Stimulated activated CD4-positive, alpha-beta T cell treated with anti-CD3 and anti-CD28 coated beads, Interleukin-1b, Interleukin-23, amount 100 ng/mL, for 4 hours (primary cell): ENCODE measurements around the gene ZDHHC8.
A peak's percentile ranks its signal among the peaks of the same experiment; 100 is the strongest.

Source experiments
- DNase-seq, 2 donors: peaks; one replicate each; pipeline ENCODE4 v3.0.0-alpha.2; 2020; ENCODE audit warnings: low read depth in 2 of 2

The ZDHHC8 gene

GRCh38 chr22:20131597-20131858 is at the start of gene ZDHHC8:
Gene ZDHHC8 (plus strand): TSS chr22:20131804. CDS start chr22:20131948, 144 bp downstream.
- peak; percentile 27 to 62 for DNase-seq

DNA sequence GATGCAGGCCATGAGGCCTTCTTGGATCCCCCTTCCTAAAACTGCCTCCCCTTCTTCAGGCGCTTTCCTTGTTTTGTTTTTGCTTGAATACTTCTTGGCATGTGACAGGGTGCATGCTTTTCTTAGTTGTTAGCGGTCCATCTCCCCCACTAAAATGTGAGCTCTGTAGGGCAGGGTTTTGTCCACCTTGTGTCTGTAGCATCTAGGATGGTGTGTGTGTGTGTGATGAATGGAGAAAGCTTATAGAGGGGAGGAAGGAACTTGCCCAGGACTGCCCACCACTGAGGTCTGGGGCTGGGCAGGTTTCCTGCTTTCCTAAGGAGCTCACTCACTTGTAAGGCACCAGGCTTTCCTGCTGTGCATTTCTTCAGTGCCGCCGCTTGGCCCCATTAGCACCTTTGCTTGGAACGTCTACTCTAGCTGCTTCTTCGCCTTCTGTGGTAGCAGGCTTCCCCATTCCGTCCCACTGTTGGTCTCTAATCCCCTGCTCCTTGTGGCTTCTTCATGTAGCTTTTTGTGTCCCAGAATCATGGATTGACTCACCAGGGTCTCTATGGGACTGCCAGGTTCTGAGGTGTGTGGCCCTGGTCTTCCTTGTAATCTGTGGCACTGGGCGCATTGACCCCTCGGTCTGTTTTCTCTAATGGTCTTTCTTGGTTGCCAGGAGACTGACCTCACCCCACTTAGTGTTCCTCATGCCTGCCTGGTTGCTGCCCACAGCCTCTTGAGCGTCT is 48.3 kb upstream of the ZDHHC8 start:
- no peak for DNase-seq

DNA sequence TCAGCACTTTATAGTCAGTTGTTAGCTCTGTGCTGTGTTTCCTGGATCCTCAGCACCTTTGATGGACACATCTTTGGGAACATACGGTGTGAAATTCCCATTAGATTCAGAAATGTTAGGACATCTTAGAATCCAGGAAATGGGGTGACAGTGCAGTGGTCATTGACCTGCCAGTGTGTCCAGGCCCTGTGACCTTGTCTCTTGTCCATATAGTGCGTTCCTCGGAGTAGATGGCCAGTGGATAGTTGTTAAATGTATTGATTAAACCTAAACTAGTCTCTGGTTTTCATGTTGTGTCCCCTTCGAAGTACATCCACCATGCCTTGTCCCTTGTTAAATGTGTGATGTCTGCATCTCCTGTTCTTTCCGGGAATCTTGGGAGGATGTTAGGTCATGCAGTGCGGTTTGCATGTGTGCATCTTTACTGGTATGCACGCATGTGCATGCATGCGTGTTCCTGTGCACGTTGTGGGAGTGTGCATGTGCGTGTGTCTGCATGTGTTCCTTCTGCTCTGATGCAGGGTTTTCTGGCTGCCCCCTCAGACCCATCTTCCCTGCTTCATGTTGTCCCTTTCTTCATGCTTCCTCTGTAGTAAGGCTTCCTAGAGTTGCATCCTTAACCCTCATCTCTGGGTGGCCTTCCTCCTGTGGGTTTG is 47.6 kb upstream of the ZDHHC8 start:
- no peak for DNase-seq

- DNase-seq: no peak
Measured at GRCh38 chr22:20084547-20085413, 46.8 kb upstream of the ZDHHC8 start.

- DNase-seq: no peak
Measured at GRCh38 chr22:20085651-20086050, 46.0 kb upstream of the ZDHHC8 start.

- no peak for DNase-seq
Measured at GRCh38 chr22:20086101-20086599, 45.5 kb upstream of the ZDHHC8 start.

GRCh38 chr22:20086763-20087162 is 44.8 kb upstream of the ZDHHC8 start:
- no peak for DNase-seq

DNA sequence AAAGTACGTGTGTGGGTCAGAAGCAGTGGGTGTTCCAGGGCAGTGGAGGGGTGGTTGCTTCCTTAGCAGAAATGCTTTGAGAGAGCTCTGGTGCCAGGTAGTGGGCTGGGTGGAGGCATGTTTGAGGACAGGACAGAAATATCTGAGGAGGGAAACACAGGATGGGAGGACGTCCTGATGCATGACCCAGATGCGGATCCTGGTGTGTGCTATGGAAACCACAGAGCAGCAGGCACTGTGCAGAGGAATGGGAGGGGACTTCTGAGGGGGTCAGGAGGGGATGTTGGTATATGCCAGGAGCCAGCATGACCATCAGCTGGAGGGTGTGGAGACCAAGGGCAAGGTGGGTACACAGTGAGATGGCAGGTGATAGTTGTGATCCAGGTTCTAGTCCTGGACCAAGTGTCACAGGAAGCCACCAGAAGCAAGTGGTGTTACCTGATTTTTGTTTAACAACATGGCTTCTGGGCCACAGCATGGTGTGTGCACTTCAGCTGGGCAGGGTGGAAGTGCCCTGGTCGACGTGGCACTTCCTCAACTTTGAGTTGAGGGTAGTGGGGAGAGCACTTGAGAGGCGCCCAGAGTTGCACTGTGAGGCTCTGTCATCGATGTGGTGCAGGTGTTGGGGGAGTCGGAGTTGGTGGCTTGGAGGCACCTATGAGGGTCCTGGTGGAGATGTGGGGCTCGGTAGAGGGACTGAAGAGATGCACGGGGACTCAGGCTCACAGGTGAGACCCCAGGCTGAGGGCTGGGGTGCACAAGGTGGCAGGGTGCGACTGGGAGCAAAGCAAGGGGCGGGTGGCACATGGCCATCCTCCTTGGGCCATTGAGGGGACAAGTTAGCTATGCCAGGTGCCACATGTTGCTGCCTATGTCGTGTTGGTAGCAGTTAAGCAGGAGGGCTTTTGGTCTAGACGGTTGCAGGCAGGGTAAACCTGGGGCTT is 44.0 kb upstream of the ZDHHC8 start:
- no peak for DNase-seq

GRCh38 chr22:20088263-20088648 is 43.3 kb upstream of the ZDHHC8 start:
- no peak for DNase-seq

DNA sequence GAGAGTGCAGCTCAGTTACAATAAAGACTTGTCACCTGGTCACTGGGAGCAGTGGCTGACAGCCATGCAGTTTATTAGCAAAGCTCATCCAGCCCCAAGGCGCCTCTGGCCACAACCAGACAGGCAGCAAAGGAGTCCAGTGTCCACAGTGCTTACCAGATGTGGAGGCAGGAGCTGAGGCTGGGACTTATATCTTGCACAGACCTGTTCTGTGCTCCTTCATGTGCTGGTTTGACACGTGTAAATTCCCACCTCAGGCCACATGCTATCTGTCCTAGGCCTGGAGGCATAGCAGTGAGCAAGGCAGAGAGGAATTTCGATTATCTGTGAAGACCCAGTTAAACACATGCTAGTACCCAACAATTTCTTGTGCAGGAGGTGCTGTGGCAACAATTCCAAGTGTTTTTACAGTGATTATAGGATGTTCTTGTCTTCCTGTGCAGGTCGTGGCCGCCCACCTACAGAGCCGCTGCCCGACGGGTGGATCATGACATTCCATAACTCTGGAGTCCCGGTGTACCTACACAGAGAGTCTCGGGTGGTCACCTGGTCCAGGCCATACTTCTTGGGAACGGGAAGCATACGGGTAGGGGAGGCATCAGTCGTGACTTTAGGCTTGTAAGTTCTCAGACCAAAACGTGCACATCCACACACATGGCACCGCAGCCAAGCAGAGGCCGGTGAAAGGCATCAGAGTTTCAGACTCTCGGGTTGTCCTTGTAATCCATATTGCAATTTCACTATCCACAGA is 42.2 kb upstream of the ZDHHC8 start:
- DNase-seq: no peak

DNA sequence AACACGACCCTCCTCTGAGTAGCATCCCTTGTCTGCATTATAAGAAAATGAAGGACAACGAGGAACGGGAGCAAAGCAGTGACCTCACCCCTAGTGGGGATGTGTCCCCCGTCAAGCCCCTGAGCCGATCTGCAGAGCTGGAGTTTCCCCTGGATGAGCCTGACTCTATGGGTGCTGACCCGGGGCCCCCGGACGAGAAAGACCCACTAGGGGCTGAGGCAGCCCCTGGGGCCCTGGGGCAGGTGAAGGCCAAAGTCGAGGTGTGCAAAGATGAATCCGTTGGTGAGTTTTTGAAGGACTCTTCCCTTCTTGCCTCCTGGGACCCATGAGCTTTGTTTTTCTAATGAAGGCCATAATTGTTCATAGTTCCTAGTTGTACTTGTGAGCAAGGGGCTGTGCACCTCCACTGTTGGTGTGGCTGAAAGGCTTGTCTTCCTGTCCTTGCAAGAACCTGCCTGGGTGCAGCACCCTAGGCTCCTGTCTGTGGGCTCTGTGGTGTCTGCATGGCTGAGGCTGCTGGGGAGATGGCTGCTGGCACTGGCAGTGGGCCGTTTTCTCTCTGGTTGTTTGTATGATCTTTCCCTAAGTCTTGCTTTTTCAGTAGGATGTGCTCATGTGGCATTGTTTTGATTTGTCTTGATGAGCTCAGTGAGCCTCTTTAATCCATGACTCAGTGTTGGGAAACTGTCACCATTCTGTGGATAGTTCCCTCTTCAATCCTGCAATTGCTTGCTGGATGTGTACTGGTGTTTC is 41.5 kb upstream of the ZDHHC8 start:
- DNase-seq: no peak

DNA sequence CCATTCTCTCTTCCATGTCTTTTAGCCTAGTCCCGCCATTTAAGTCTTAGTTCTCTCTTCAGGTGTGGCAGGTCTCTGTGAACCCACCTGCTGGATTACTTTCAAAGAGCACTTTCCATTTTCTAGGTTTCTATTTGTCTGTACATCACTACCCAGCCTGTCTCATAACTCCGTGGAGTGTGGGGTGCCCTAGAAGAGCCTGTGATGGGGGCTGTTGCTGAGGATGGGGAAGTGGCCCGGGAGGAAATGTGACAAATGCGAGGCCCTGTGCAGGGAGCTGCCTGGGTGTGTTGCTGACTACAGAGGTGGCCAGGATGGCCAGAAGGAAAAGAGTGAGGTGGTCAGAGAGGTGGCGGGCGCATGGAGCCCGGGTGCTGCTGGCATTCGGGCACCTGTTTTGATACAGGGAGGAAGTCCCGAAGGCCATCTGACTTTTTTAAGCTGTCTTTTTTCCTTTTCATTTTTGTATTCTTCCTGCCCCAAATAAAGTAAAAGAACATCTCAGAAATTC is 40.8 kb upstream of the ZDHHC8 start:
- no peak for DNase-seq

DNA sequence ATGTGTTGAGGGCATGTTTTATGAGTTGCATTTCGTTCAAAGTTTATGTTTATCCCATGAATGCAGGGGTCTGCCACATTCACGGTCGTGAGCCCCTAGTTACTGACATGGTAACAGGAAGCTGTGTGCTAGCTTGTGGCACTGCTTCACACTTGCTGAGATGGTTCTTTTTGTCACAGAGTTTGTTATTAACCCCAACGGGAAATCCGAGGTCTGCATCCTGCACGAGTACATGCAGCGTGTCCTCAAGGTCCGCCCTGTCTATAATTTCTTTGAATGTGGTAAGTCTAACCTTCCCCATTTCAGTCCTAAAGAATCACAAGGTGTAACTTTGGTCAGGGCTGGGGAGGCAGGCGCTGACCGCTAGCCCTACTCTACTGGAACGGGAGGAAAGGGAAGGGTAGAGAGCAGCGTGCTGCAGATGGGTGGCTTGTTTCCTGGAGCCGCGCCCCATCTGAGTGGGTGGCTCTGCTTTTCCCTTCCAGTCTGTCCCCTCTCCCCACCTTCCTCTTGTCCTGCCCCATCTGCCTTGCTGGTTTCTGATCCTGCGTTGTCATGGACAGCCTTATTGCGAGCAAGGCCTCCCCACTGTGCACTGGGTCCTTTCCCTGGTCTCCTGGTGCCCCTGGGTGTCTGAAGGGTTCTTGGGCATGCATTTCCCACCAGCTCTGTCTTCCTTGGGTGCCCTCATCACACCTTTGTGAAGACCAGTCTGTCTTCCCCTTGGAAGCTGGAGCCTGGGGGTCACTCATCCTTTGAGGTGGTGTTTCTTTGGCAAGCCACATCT is 39.7 kb upstream of the ZDHHC8 start:
- no peak for DNase-seq

DNA sequence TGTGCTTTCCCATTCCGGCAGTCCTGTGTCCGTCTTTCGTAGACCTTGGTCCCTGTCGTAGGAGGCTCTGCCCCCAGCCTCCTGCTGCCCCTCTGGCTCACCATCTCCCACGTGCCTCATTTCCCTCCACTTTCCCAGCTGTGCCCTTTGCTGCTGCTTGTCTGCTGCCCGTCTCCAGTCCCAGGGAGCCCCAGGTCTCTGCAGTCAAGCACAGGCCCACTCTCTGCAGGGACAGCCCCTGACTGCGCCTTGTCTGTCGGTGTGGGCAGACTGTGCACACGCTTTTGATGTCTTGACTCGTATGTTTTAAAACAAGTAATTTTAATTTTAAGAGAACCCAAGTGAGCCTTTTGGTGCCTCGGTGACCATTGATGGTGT is 39.1 kb upstream of the ZDHHC8 start:
- no peak for DNase-seq

GRCh38 chr22:20093418-20094196 is 38.0 kb upstream of the ZDHHC8 start:
- no peak for DNase-seq

- no peak for DNase-seq
Measured at GRCh38 chr22:20094197-20094807, 37.3 kb upstream of the ZDHHC8 start.

DNA sequence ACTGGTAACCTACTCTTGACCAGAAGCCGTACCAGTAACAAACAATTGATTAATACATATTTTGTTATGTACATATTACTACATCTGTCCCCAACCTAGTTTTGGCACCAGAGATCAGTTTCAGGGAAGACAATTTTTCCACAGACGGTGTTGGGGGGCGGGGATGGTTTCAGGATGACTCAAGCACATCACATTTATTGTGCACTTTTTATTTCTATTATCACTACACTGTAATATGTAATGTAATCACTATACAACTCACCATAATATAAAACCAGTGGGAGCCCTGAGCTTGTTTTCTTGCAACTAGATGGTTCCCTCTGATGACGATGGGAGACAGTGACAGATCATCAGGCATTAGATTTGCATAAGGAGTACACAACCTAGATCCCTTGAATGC is 36.1 kb upstream of the ZDHHC8 start:
- peak in 1 of 2 donors; percentile 34 for DNase-seq
